ENCODE measurements around the gene NEK7. TPM values are rescaled to one million over a fixed set of nuclear protein-coding genes. Genes with fewer than 3 reads are reported as not detected.

Gene NEK7
- total and polyA plus RNA-seq, 2 experiments from 2014 or later: 25.6 to 86.9 TPM

GRCh38 chr1:198273748-198274295 is 117.0 kb downstream of the NEK7 start:
- Histone ChIP-seq H2AFZ (no peak overlapping the region), H3K9me3 (ENCODE audit: low read depth) (no peaks in the 10 kb centered on the region), H3K27ac (no peak overlapping the region), H3K4me2 (no peak overlapping the region), H4K20me1 (ENCODE audit: insufficient read depth, poor library complexity, severe bottlenecking) (no peaks in the 10 kb centered on the region), H3K4me1 (ENCODE audit: insufficient read depth) (peaks cover 8% of the 10 kb centered on the region), H3K79me2 (peaks cover 14% of the 10 kb centered on the region), H3K36me3 (replicated peaks; ENCODE audit: insufficient read depth, low read depth) (no peaks in the 10 kb centered on the region), H3K27me3 (no peaks in the 10 kb centered on the region), H3K9me2 (replicated peaks; ENCODE audit: insufficient read depth) (no peaks in the 10 kb centered on the region), H3K4me3 (no peak overlapping the region)
- DNase-seq (ENCODE audit: low spot score): no peak
- no peak for TF ChIP-seq EZH2 (IDR thresholded peaks at IDR 0.05; ENCODE audit: borderline replicate concordance)
- TF ChIP-seq, protein P1, sequence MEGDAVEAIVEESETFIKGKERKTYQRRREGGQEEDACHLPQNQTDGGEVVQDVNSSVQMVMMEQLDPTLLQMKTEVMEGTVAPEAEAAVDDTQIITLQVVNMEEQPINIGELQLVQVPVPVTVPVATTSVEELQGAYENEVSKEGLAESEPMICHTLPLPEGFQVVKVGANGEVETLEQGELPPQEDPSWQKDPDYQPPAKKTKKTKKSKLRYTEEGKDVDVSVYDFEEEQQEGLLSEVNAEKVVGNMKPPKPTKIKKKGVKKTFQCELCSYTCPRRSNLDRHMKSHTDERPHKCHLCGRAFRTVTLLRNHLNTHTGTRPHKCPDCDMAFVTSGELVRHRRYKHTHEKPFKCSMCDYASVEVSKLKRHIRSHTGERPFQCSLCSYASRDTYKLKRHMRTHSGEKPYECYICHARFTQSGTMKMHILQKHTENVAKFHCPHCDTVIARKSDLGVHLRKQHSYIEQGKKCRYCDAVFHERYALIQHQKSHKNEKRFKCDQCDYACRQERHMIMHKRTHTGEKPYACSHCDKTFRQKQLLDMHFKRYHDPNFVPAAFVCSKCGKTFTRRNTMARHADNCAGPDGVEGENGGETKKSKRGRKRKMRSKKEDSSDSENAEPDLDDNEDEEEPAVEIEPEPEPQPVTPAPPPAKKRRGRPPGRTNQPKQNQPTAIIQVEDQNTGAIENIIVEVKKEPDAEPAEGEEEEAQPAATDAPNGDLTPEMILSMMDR (IDR thresholded peaks at IDR 0.05; ENCODE audit: poor library complexity): no peak
- 76% methylated on average over 1 of the region's 1 CpG for WGBS (ENCODE audit: low lambda C conversion rate, missing lambda C conversion rate)

GRCh38 chr1:198275597-198275996 is 118.8 kb downstream of the NEK7 start:
- Histone ChIP-seq H3K27ac (no peak overlapping the region), H3K4me3 (no peak overlapping the region), H3K9me2 (replicated peaks; ENCODE audit: insufficient read depth) (no peaks in the 10 kb centered on the region), H3K79me2 (peaks cover 9% of the 10 kb centered on the region), H3K36me3 (replicated peaks; ENCODE audit: insufficient read depth, low read depth) (no peaks in the 10 kb centered on the region), H3K4me1 (ENCODE audit: insufficient read depth) (peaks cover 8% of the 10 kb centered on the region), H4K20me1 (ENCODE audit: insufficient read depth, poor library complexity, severe bottlenecking) (no peaks in the 10 kb centered on the region), H3K27me3 (no peaks in the 10 kb centered on the region), H2AFZ (no peak overlapping the region), H3K9me3 (ENCODE audit: low read depth) (no peaks in the 10 kb centered on the region), H3K4me2 (no peak overlapping the region)
- no peak for DNase-seq (ENCODE audit: low spot score)
- TF ChIP-seq EZH2phosphoT487 (IDR thresholded peaks at IDR 0.05; ENCODE audit: low read depth, severe bottlenecking, unreplicated experiment) (no peak), EZH2 (IDR thresholded peaks at IDR 0.05; ENCODE audit: borderline replicate concordance) (no peak)
- TF ChIP-seq, protein P1 (IDR thresholded peaks at IDR 0.05; ENCODE audit: poor library complexity): no peak
- 68% methylated on average over 1 of the region's 1 CpG for WGBS (ENCODE audit: low lambda C conversion rate, missing lambda C conversion rate)

GRCh38 chr1:198276241-198276640 is 119.4 kb downstream of the NEK7 start:
- Histone ChIP-seq H4K20me1 (ENCODE audit: insufficient read depth, poor library complexity, severe bottlenecking) (no peaks in the 10 kb centered on the region), H3K79me2 (peaks cover 7% of the 10 kb centered on the region), H3K27ac (no peak overlapping the region), H3K9me3 (ENCODE audit: low read depth) (no peaks in the 10 kb centered on the region), H3K36me3 (replicated peaks; ENCODE audit: insufficient read depth, low read depth) (no peaks in the 10 kb centered on the region), H2AFZ (no peak overlapping the region), H3K4me2 (no peak overlapping the region), H3K9me2 (replicated peaks; ENCODE audit: insufficient read depth) (no peaks in the 10 kb centered on the region), H3K4me1 (ENCODE audit: insufficient read depth) (peaks cover 8% of the 10 kb centered on the region), H3K4me3 (no peak overlapping the region), H3K27me3 (no peaks in the 10 kb centered on the region)
- no peak for DNase-seq (ENCODE audit: low spot score)
- WGBS (ENCODE audit: low lambda C conversion rate, missing lambda C conversion rate): 91% methylated on average over 1 of the region's 1 CpG
- TF ChIP-seq, protein P1 (IDR thresholded peaks at IDR 0.05; ENCODE audit: poor library complexity): no peak
- TF ChIP-seq EZH2phosphoT487 (IDR thresholded peaks at IDR 0.05; ENCODE audit: low read depth, severe bottlenecking, unreplicated experiment): no peak
- no peak for TF ChIP-seq EZH2 (IDR thresholded peaks at IDR 0.05; ENCODE audit: borderline replicate concordance)

- no peak for DNase-seq (ENCODE audit: low spot score)
- Histone ChIP-seq H3K4me2 (no peak overlapping the region), H3K4me1 (ENCODE audit: insufficient read depth) (no peaks in the 10 kb centered on the region), H2AFZ (no peak overlapping the region), H3K4me3 (no peak overlapping the region), H4K20me1 (ENCODE audit: insufficient read depth, poor library complexity, severe bottlenecking) (no peaks in the 10 kb centered on the region), H3K27me3 (no peaks in the 10 kb centered on the region), H3K79me2 (peaks cover 7% of the 10 kb centered on the region), H3K9me3 (ENCODE audit: low read depth) (no peaks in the 10 kb centered on the region), H3K27ac (no peak overlapping the region), H3K9me2 (replicated peaks; ENCODE audit: insufficient read depth) (no peaks in the 10 kb centered on the region), H3K36me3 (replicated peaks; ENCODE audit: insufficient read depth, low read depth) (no peaks in the 10 kb centered on the region)
- 70% methylated on average over 1 of the region's 1 CpG for WGBS (ENCODE audit: low lambda C conversion rate, missing lambda C conversion rate)
- no peak for TF ChIP-seq EZH2phosphoT487 (IDR thresholded peaks at IDR 0.05; ENCODE audit: low read depth, severe bottlenecking, unreplicated experiment)
- TF ChIP-seq, protein P1 (IDR thresholded peaks at IDR 0.05; ENCODE audit: poor library complexity): no peak
- no peak for TF ChIP-seq EZH2 (IDR thresholded peaks at IDR 0.05; ENCODE audit: borderline replicate concordance)
Measured at GRCh38 chr1:198278943-198279342, 122.1 kb downstream of the NEK7 start.
